IMR-90 (cell line): ENCODE data around the gene TRMT11. TPM values are rescaled to one million over a fixed set of nuclear protein-coding genes. Genes with fewer than 3 reads are reported as not detected.

ENCODE experiments used
- ATAC-seq: fragments of 200-7000 bp; cut with Tn5 transposase; 2 replicates; pipeline ENCODE4 v1.9.1; 2020; ENCODE audit warnings: low read depth, mild to moderate bottlenecking, moderate library complexity
- BruUV-seq: library from RNA; stranded (reverse); fragments of 400-500 nt; replicated peaks from 2 replicates; lab custom pipeline; 2021; lab: Mats Ljungman, UMichigan
- CTCF ChIA-PET: fragments of 300-600 bp; formaldehyde crosslinking; extraction: SDS; loops from one replicate; lab custom pipeline; 2021; ENCODE audit warnings: antibody characterized with exemption; lab: Yijun Ruan, JAX
- POLR2A ChIA-PET: fragments of 300-600 bp; sonication (Branson Sonifier 250); formaldehyde crosslinking; loops from one replicate; lab custom pipeline; 2022; ENCODE audit warnings: antibody characterized with exemption; ENCODE audit not compliant: unreplicated experiment; lab: Charles Lee
- DNase-seq: peaks from one replicate; pipeline ENCODE4 v3.0.0; 2013
- H2AFZ ChIP-seq: replicated peaks from 2 replicates; pipeline ENCODE3; 2013; ENCODE audit warnings: low read length, mild to moderate bottlenecking; ENCODE audit not compliant: poor library complexity
- H2AK5ac ChIP-seq: 2 replicates; pipeline ENCODE4 v1.6.1; 2013; ENCODE audit warnings: low read depth, low read length, inconsistent platforms
- H2AK9ac ChIP-seq: replicated peaks from 2 replicates; pipeline ENCODE3; 2013; ENCODE audit warnings: mild to moderate bottlenecking, low read depth, low read length, moderate library complexity; ENCODE audit not compliant: poor library complexity
- H2BK120ac ChIP-seq: 2 replicates; pipeline ENCODE4 v1.6.1; 2013; ENCODE audit warnings: low read depth, low read length, inconsistent platforms
- H2BK15ac ChIP-seq: 3 replicates; pipeline ENCODE4 v1.6.1; 2013; ENCODE audit warnings: low read depth, low read length, inconsistent platforms
- H2BK20ac ChIP-seq: 2 replicates; pipeline ENCODE4 v1.6.1; 2013; ENCODE audit warnings: low read depth, mild to moderate bottlenecking, inconsistent platforms, low read length, moderate library complexity
- H2BK5ac ChIP-seq: 2 replicates; pipeline ENCODE4 v1.6.1; 2013; ENCODE audit warnings: mild to moderate bottlenecking, low read depth, low read length, inconsistent platforms; ENCODE audit not compliant: poor library complexity, severe bottlenecking
- H3K14ac ChIP-seq: replicated peaks from 2 replicates; pipeline ENCODE4 v1.6.1; 2013; ENCODE audit warnings: low read depth, low read length, inconsistent platforms
- H3K18ac ChIP-seq: 2 replicates; pipeline ENCODE4 v1.6.1; 2013; ENCODE audit warnings: low read depth, low read length, control low read depth
- H3K23ac ChIP-seq: 2 replicates; pipeline ENCODE4 v1.6.1; 2013; ENCODE audit warnings: low read depth, low read length, inconsistent platforms
- H3K27ac ChIP-seq: 2 replicates; pipeline ENCODE4 v1.5.1; 2013; ENCODE audit warnings: mild to moderate bottlenecking, control low read depth, low read length; ENCODE audit not compliant: insufficient read depth
- H3K27me3 ChIP-seq: 2 replicates; pipeline ENCODE4 v1.6.1; 2013; ENCODE audit warnings: low read length; ENCODE audit not compliant: control insufficient read depth, insufficient read depth
- H3K36me3 ChIP-seq: 2 replicates; pipeline ENCODE4 v1.6.1; 2013; ENCODE audit warnings: low read length, mixed read lengths; ENCODE audit not compliant: control insufficient read depth, insufficient read depth
- H3K4ac ChIP-seq: 2 replicates; pipeline ENCODE4 v1.6.1; 2013; ENCODE audit warnings: low read depth, low read length, inconsistent platforms
- H3K4me1 ChIP-seq: 2 replicates; pipeline ENCODE4 v1.6.1; 2013; ENCODE audit warnings: low read length, mixed read lengths; ENCODE audit not compliant: control insufficient read depth, insufficient read depth
- H3K4me2 ChIP-seq: 2 replicates; pipeline ENCODE4 v1.6.1; 2013; ENCODE audit warnings: low read depth, mild to moderate bottlenecking, control low read depth, low read length, moderate library complexity
- H3K4me3 ChIP-seq: 2 replicates; pipeline ENCODE4 v1.5.1; 2013; ENCODE audit warnings: low read depth, mild to moderate bottlenecking, control low read depth, low read length, moderate library complexity; ENCODE audit not compliant: insufficient read depth
- H3K56ac ChIP-seq: 2 replicates; pipeline ENCODE4 v1.6.1; 2013; ENCODE audit warnings: low read length, inconsistent platforms; ENCODE audit not compliant: insufficient read depth; ENCODE audit errors: extremely low read depth
- H3K79me1 ChIP-seq, 2 experiments: 2 replicates each; pipeline ENCODE4 v1.6.1; 2013; ENCODE audit warnings: low read length in 2 of 2, inconsistent platforms in 1 of 2, low read depth in 1 of 2
- H3K9ac ChIP-seq: 2 replicates; pipeline ENCODE4 v1.6.1; 2013; ENCODE audit warnings: low read depth, low read length, control low read depth
- H3K9me1 ChIP-seq: 2 replicates; pipeline ENCODE4 v1.6.1; 2013; ENCODE audit warnings: low read length, inconsistent platforms; ENCODE audit not compliant: insufficient read depth
- H3K9me3 ChIP-seq: 2 replicates; pipeline ENCODE4 v1.6.1; 2013; ENCODE audit warnings: low read length; ENCODE audit not compliant: control insufficient read depth, insufficient read depth
- H4K20me1 ChIP-seq: 2 replicates; pipeline ENCODE4 v1.6.1; 2013; ENCODE audit warnings: low read length, inconsistent platforms; ENCODE audit not compliant: insufficient read depth
- H4K5ac ChIP-seq: 2 replicates; pipeline ENCODE4 v1.6.1; 2013; ENCODE audit warnings: mild to moderate bottlenecking, low read depth, low read length, control low read depth
- H4K8ac ChIP-seq, 2 experiments: 2 replicates each; pipeline ENCODE4 v1.6.1; 2013; ENCODE audit warnings: low read depth in 2 of 2, low read length in 2 of 2, control low read depth in 1 of 2, inconsistent platforms in 1 of 2
- H4K91ac ChIP-seq: 2 replicates; pipeline ENCODE4 v1.6.1; 2013; ENCODE audit warnings: low read depth, low read length, inconsistent platforms; ENCODE audit not compliant: insufficient read depth
- CHD1 ChIP-seq: IDR thresholded peaks from 2 replicates; pipeline ENCODE4 v1.6.1; 2012; ENCODE audit warnings: low read depth, low read length, improper control_type of control experiment
- SMC3 ChIP-seq: fragments of 150-350 bp; IDR thresholded peaks from 2 replicates; pipeline ENCODE4 v1.6.1; 2016; ENCODE audit warnings: low read depth, mild to moderate bottlenecking, antibody characterized with exemption, low read length, moderate library complexity
- dilution Hi-C: fragments of 300-500 bp; cut with HindIII; formaldehyde crosslinking; loops from one replicate; pipeline ENCODE4 v1.14.3; 2018; ENCODE audit warnings: low sequenced_read_pairs; ENCODE audit not compliant: unreplicated experiment
- in situ Hi-C: fragments of 300-500 bp; cut with MboI; formaldehyde crosslinking; loops from 3 replicates; pipeline ENCODE4 v1.14.3; 2019; ENCODE audit warnings: low sequenced_read_pairs, inconsistent platforms, mixed read lengths
- intact Hi-C: fragments of 100-400 bp; cut with micrococcal nuclease; formaldehyde crosslinking; loops from 2 replicates; pipeline ENCODE4 v1.10.0; 2022
- polyA plus RNA-seq, 3 experiments: library from polyadenylated mRNA; depleted of rRNA; stranded (reverse); fragments of >200 nt; gene quantifications; 2 replicates each; pipeline ENCODE4 v1.2.3, GENCODE V29; 2012; ENCODE audit warnings: low replicate concordance in 1 of 3
- total RNA-seq: library from RNA; depleted of rRNA; stranded (reverse); fragments of >200 nt; gene quantifications from 2 replicates; pipeline ENCODE4 v1.2.3, GENCODE V29; 2012

Gene TRMT11
- total and polyA plus RNA-seq, 2 of the 4 experiments (the other 2 are of a cell fraction), result 14.3 to 19.0 TPM

- no peak overlapping the region for H3K9ac ChIP-seq
- in situ Hi-C loops, result no loop called here
- H3K27ac ChIP-seq, result no peak overlapping the region
- H3K4ac ChIP-seq, result no peak overlapping the region
- DNase-seq (no peak), ATAC-seq (no peak)
- H2BK5ac ChIP-seq, result no peak overlapping the region
- POLR2A ChIA-PET, result no interaction called here
- dilution Hi-C loops, result no loop called here
- no TSS peak for BruUV-seq
- peaks cover 14 to 35% of the 10 kb centered on the region in 2 experiments; a peak in 3 of 4 replicates for H3K79me1 ChIP-seq
- no peak overlapping the region for H2BK15ac ChIP-seq
- H3K56ac ChIP-seq, result no peak overlapping the region
- no peak overlapping the region for H3K14ac ChIP-seq
- 0 out of 2 replicates have a peak, but pooled peaks cover 2% of the 10 kb centered on the region for H4K20me1 ChIP-seq
- H2AK9ac ChIP-seq, result no peak overlapping the region
- no peak overlapping the region for H3K18ac ChIP-seq
- CTCF ChIA-PET, result no interaction called here
- H3K4me2 ChIP-seq, result no peak overlapping the region
- H3K36me3 ChIP-seq, result no peaks in the 10 kb centered on the region
- TF ChIP-seq CHD1 (no peak), SMC3 (no peak)
- no peak overlapping the region for H2AFZ ChIP-seq
- no peaks in the 10 kb centered on the region for H3K27me3 ChIP-seq
- H3K4me1 ChIP-seq, result peaks cover 8% of the 10 kb centered on the region
- H4K91ac ChIP-seq, result no peak overlapping the region
- no peak overlapping the region for H2BK20ac ChIP-seq
- H3K23ac ChIP-seq, result no peak overlapping the region
- no peak overlapping the region for H3K4me3 ChIP-seq
- intact Hi-C loops, result no loop called here
- H2BK120ac ChIP-seq, result no peak overlapping the region
- no peak overlapping the region for H2AK5ac ChIP-seq
- no peak overlapping the region for H4K8ac ChIP-seq
- peaks cover 11% of the 10 kb centered on the region; the same call in 1 of the 2 replicates for H3K9me1 ChIP-seq
- no peak overlapping the region for H4K5ac ChIP-seq
- no peaks in the 10 kb centered on the region for H3K9me3 ChIP-seq
Measured at GRCh38 chr6:125988280-125988679, 1.9 kb downstream of the TRMT11 start.
